GM23338 (cell line): ENCODE data around the gene TMEM144. TPM values are rescaled to one million over a fixed set of nuclear protein-coding genes. Genes with fewer than 3 reads are reported as not detected.

ENCODE experiments used
- ATAC-seq: fragments of 200-7000 bp; cut with Tn5 transposase; 3 replicates; pipeline ENCODE4 v1.9.1; 2020
- DNase-seq: peaks from one replicate; pipeline ENCODE4 v3.0.0-alpha.2; 2015; ENCODE audit warnings: low spot score
- H2AFZ ChIP-seq: fragments of 200-600 bp; sonication (generic); 2 replicates; pipeline ENCODE4 v1.8.0; 2016; ENCODE audit warnings: antibody characterized with exemption, mild to moderate bottlenecking, moderate library complexity
- H3F3A ChIP-seq: fragments of 200-600 bp; sonication (generic); replicated peaks from 2 replicates; pipeline ENCODE4 v1.8.0; 2017; ENCODE audit warnings: antibody characterized with exemption, mixed run types, low read depth
- H3K27ac ChIP-seq: fragments of 200-600 bp; sonication (generic); 2 replicates; pipeline ENCODE4 v1.6.1; 2016; ENCODE audit warnings: low read depth
- H3K27me3 ChIP-seq: fragments of 200-600 bp; sonication (generic); 2 replicates; pipeline ENCODE4 v1.8.0; 2016; ENCODE audit warnings: mild to moderate bottlenecking, mixed run types, moderate library complexity; ENCODE audit not compliant: insufficient read depth
- H3K36me3 ChIP-seq: fragments of 200-600 bp; sonication (generic); 2 replicates; pipeline ENCODE4 v1.8.0; 2016; ENCODE audit warnings: mild to moderate bottlenecking; ENCODE audit not compliant: insufficient read depth
- H3K4me1 ChIP-seq: fragments of 200-600 bp; sonication (generic); 2 replicates; pipeline ENCODE4 v1.8.0; 2016; ENCODE audit warnings: mild to moderate bottlenecking, moderate library complexity; ENCODE audit not compliant: insufficient read depth
- H3K4me2 ChIP-seq: fragments of 200-600 bp; sonication (generic); 2 replicates; pipeline ENCODE4 v1.7.1; 2017; ENCODE audit warnings: mixed run types
- H3K4me3 ChIP-seq: fragments of 200-600 bp; sonication (generic); 2 replicates; pipeline ENCODE4 v1.6.1; 2016; ENCODE audit warnings: mixed run types
- H3K79me2 ChIP-seq: fragments of 200-600 bp; sonication (generic); replicated peaks from 2 replicates; pipeline ENCODE4 v1.8.0; 2017; ENCODE audit warnings: mild to moderate bottlenecking; ENCODE audit not compliant: insufficient read depth
- H3K9me2 ChIP-seq: fragments of 200-600 bp; sonication (generic); 2 replicates; pipeline ENCODE4 v1.8.0; 2017; ENCODE audit not compliant: insufficient read depth
- H4K20me1 ChIP-seq: fragments of 200-600 bp; sonication (generic); replicated peaks from 2 replicates; pipeline ENCODE4 v1.8.0; 2017; ENCODE audit warnings: mild to moderate bottlenecking; ENCODE audit not compliant: insufficient read depth
- H3K27ac Mint-ChIP-seq: 2 replicates; pipeline ENCODE4 v1.8.0; 2020; ENCODE audit warnings: inconsistent platforms, mild to moderate bottlenecking, moderate library complexity, mixed read lengths
- H3K27me3 Mint-ChIP-seq: 3 replicates; pipeline ENCODE4 v1.8.0; 2022; ENCODE audit warnings: low read depth, mild to moderate bottlenecking, moderate library complexity, mixed read lengths, inconsistent platforms; ENCODE audit not compliant: insufficient read depth, poor library complexity
- H3K36me3 Mint-ChIP-seq: 3 replicates; pipeline ENCODE4 v1.8.0; 2021; ENCODE audit warnings: low read depth, mild to moderate bottlenecking, inconsistent platforms, moderate library complexity, mixed read lengths
- H3K4me1 Mint-ChIP-seq: 3 replicates; pipeline ENCODE4 v1.8.0; 2020; ENCODE audit warnings: mild to moderate bottlenecking, inconsistent platforms, mixed read lengths
- H3K4me3 Mint-ChIP-seq: 3 replicates; pipeline ENCODE4 v1.8.0; 2021; ENCODE audit warnings: moderate library complexity, mild to moderate bottlenecking, inconsistent platforms, mixed read lengths
- H3K9me3 Mint-ChIP-seq: 3 replicates; pipeline ENCODE4 v1.8.0; 2020; ENCODE audit warnings: moderate library complexity, mild to moderate bottlenecking, inconsistent platforms, mixed read lengths
- CREB1 ChIP-seq: fragments of 250-450 bp; sonication (Bioruptor Pico); IDR thresholded peaks from 2 replicates; pipeline ENCODE4 v1.5.0; 2020; ENCODE audit warnings: low read depth, mild to moderate bottlenecking, moderate library complexity
- EZH2 ChIP-seq: fragments of 200-600 bp; sonication (generic); IDR thresholded peaks from one replicate; pipeline ENCODE4 v1.8.0; 2017; ENCODE audit warnings: antibody characterized with exemption, mild to moderate bottlenecking, low read depth; ENCODE audit not compliant: unreplicated experiment
- EZH2phosphoT487 ChIP-seq: fragments of 200-600 bp; sonication (generic); IDR thresholded peaks from one replicate; pipeline ENCODE4 v1.8.1; 2018; ENCODE audit warnings: antibody characterized with exemption; ENCODE audit not compliant: unreplicated experiment
- JUNB ChIP-seq: IDR thresholded peaks from one replicate; pipeline ENCODE4 v1.6.1; 2016; ENCODE audit warnings: antibody characterized with exemption; ENCODE audit not compliant: unreplicated experiment
- NANOG ChIP-seq: IDR thresholded peaks from 2 replicates; pipeline ENCODE4 v1.6.1; 2016; ENCODE audit warnings: antibody characterized with exemption, borderline replicate concordance
- POLR2AphosphoS5 ChIP-seq: IDR thresholded peaks from 2 replicates; pipeline ENCODE4 v1.6.1; 2016; ENCODE audit warnings: antibody characterized with exemption, low read depth
- STAT1 ChIP-seq: IDR thresholded peaks from one replicate; pipeline ENCODE4 v1.6.1; 2016; ENCODE audit warnings: antibody characterized with exemption; ENCODE audit not compliant: unreplicated experiment
- ZNF114 ChIP-seq: fragments of 250-450 bp; sonication (Bioruptor Pico); IDR thresholded peaks from 2 replicates; pipeline ENCODE4 v1.5.0; 2020; ENCODE audit warnings: mild to moderate bottlenecking, moderate library complexity
- ZNF331 ChIP-seq: fragments of 250-450 bp; sonication (Bioruptor Pico); IDR thresholded peaks from 2 replicates; pipeline ENCODE4 v1.5.0; 2020; ENCODE audit warnings: low read depth, mild to moderate bottlenecking, moderate library complexity
- polyA plus RNA-seq: library from polyadenylated mRNA; unstranded; fragments of >200 nt; fragmentation: Nextera tagmentation; extraction: Ambion mirVana; gene quantifications from 2 replicates; pipeline ENCODE4 v1.2.1, GENCODE V29; 2016
- total RNA-seq: library from RNA; depleted of rRNA; stranded (reverse); fragments of >200 nt; shearing (Covaris generic); gene quantifications from 2 replicates; pipeline ENCODE4 v1.2.3, GENCODE V29; 2014
- TF ChIP-seq, protein P1 (sequence below): IDR thresholded peaks from 2 replicates; pipeline ENCODE4 v1.6.1; 2016; ENCODE audit warnings: antibody characterized with exemption
- TF ChIP-seq, protein P2 (sequence below): IDR thresholded peaks from one replicate; pipeline ENCODE4 v1.6.1; 2018; ENCODE audit warnings: antibody characterized with exemption; ENCODE audit not compliant: unreplicated experiment
- TF ChIP-seq, protein P3 (sequence below): fragments of 250-450 bp; sonication (Bioruptor Pico); IDR thresholded peaks from 2 replicates; pipeline ENCODE4 v1.5.0; 2020; ENCODE audit warnings: mild to moderate bottlenecking, moderate library complexity
- TF ChIP-seq, protein P4 (sequence below), 2 experiments: fragments of 200-600 bp in 1 of 2; sonication (generic) in 1 of 2; conservative IDR thresholded peaks; 2 replicates each; pipeline versions ENCODE4 v1.5.1 to v1.6.1; 2016 to 2017; ENCODE audit warnings: antibody characterized with exemption in 2 of 2, low read depth in 2 of 2, mild to moderate bottlenecking in 2 of 2, moderate library complexity in 1 of 2

Gene TMEM144
- total and polyA plus RNA-seq, 2 experiments from 2014 or later: 1.3 to 1.7 TPM

DNA sequence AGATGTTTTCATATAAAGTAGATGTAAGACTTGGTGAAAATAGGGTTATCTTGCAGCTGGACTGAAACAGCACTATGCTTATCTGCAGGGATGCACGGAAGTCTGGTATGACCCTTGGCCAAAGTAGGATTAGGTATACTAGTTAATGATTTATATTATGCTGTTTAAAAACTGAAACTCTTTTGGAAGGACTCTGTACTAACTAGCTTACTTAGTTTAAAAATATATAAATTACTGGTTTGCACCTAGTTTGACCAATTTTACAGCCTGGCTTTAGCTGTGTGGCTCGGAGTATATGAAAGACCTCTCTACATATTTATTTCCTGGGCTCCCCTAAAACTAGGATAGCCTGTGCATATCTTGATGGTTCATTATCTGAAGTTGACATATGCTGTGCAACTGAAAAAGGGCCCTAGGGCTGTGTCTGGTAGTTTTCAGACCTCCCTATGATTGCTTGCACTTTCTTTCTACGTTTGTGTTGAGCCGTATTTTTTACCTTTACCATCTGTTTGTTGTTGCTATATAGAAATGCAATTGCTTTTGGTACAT lies 89.2 kb downstream of the TMEM144 start:
- H3K27me3 ChIP-seq: no peaks in the 10 kb centered on the region
- 0 out of 3 replicates have a peak, but pooled peaks cover 5% of the 10 kb centered on the region for H3K4me1 Mint-ChIP-seq
- H3K27me3 Mint-ChIP-seq: no peaks in the 10 kb centered on the region
- H4K20me1 ChIP-seq: no peaks in the 10 kb centered on the region
- no peak overlapping the region for H3K4me2 ChIP-seq
- H3K27ac Mint-ChIP-seq: no peak overlapping the region
- no peak overlapping the region for H3K4me3 ChIP-seq
- no peaks in the 10 kb centered on the region; the same call in 1 of the 2 replicates for H3K9me2 ChIP-seq
- H3K9me3 Mint-ChIP-seq: peaks cover 17% of the 10 kb centered on the region
- H3K79me2 ChIP-seq: no peaks in the 10 kb centered on the region
- H3K36me3 ChIP-seq: no peaks in the 10 kb centered on the region
- H2AFZ ChIP-seq: no peak overlapping the region
- H3K36me3 Mint-ChIP-seq: peaks cover 14% of the 10 kb centered on the region; the same call in 2 of the 3 replicates
- H3K4me3 Mint-ChIP-seq: no peak overlapping the region
- no peak for DNase-seq
- H3K4me1 ChIP-seq: no peaks in the 10 kb centered on the region
- H3F3A ChIP-seq: no peaks in the 10 kb centered on the region
- H3K27ac ChIP-seq: no peak overlapping the region
- TF ChIP-seq, protein P1, sequence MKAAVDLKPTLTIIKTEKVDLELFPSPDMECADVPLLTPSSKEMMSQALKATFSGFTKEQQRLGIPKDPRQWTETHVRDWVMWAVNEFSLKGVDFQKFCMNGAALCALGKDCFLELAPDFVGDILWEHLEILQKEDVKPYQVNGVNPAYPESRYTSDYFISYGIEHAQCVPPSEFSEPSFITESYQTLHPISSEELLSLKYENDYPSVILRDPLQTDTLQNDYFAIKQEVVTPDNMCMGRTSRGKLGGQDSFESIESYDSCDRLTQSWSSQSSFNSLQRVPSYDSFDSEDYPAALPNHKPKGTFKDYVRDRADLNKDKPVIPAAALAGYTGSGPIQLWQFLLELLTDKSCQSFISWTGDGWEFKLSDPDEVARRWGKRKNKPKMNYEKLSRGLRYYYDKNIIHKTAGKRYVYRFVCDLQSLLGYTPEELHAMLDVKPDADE: no peak
- TF ChIP-seq, protein P2, sequence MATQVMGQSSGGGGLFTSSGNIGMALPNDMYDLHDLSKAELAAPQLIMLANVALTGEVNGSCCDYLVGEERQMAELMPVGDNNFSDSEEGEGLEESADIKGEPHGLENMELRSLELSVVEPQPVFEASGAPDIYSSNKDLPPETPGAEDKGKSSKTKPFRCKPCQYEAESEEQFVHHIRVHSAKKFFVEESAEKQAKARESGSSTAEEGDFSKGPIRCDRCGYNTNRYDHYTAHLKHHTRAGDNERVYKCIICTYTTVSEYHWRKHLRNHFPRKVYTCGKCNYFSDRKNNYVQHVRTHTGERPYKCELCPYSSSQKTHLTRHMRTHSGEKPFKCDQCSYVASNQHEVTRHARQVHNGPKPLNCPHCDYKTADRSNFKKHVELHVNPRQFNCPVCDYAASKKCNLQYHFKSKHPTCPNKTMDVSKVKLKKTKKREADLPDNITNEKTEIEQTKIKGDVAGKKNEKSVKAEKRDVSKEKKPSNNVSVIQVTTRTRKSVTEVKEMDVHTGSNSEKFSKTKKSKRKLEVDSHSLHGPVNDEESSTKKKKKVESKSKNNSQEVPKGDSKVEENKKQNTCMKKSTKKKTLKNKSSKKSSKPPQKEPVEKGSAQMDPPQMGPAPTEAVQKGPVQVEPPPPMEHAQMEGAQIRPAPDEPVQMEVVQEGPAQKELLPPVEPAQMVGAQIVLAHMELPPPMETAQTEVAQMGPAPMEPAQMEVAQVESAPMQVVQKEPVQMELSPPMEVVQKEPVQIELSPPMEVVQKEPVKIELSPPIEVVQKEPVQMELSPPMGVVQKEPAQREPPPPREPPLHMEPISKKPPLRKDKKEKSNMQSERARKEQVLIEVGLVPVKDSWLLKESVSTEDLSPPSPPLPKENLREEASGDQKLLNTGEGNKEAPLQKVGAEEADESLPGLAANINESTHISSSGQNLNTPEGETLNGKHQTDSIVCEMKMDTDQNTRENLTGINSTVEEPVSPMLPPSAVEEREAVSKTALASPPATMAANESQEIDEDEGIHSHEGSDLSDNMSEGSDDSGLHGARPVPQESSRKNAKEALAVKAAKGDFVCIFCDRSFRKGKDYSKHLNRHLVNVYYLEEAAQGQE: no peak
- TF ChIP-seq ZNF114 (CRISPR knock-in tag): no peak
- TF ChIP-seq, protein P3, sequence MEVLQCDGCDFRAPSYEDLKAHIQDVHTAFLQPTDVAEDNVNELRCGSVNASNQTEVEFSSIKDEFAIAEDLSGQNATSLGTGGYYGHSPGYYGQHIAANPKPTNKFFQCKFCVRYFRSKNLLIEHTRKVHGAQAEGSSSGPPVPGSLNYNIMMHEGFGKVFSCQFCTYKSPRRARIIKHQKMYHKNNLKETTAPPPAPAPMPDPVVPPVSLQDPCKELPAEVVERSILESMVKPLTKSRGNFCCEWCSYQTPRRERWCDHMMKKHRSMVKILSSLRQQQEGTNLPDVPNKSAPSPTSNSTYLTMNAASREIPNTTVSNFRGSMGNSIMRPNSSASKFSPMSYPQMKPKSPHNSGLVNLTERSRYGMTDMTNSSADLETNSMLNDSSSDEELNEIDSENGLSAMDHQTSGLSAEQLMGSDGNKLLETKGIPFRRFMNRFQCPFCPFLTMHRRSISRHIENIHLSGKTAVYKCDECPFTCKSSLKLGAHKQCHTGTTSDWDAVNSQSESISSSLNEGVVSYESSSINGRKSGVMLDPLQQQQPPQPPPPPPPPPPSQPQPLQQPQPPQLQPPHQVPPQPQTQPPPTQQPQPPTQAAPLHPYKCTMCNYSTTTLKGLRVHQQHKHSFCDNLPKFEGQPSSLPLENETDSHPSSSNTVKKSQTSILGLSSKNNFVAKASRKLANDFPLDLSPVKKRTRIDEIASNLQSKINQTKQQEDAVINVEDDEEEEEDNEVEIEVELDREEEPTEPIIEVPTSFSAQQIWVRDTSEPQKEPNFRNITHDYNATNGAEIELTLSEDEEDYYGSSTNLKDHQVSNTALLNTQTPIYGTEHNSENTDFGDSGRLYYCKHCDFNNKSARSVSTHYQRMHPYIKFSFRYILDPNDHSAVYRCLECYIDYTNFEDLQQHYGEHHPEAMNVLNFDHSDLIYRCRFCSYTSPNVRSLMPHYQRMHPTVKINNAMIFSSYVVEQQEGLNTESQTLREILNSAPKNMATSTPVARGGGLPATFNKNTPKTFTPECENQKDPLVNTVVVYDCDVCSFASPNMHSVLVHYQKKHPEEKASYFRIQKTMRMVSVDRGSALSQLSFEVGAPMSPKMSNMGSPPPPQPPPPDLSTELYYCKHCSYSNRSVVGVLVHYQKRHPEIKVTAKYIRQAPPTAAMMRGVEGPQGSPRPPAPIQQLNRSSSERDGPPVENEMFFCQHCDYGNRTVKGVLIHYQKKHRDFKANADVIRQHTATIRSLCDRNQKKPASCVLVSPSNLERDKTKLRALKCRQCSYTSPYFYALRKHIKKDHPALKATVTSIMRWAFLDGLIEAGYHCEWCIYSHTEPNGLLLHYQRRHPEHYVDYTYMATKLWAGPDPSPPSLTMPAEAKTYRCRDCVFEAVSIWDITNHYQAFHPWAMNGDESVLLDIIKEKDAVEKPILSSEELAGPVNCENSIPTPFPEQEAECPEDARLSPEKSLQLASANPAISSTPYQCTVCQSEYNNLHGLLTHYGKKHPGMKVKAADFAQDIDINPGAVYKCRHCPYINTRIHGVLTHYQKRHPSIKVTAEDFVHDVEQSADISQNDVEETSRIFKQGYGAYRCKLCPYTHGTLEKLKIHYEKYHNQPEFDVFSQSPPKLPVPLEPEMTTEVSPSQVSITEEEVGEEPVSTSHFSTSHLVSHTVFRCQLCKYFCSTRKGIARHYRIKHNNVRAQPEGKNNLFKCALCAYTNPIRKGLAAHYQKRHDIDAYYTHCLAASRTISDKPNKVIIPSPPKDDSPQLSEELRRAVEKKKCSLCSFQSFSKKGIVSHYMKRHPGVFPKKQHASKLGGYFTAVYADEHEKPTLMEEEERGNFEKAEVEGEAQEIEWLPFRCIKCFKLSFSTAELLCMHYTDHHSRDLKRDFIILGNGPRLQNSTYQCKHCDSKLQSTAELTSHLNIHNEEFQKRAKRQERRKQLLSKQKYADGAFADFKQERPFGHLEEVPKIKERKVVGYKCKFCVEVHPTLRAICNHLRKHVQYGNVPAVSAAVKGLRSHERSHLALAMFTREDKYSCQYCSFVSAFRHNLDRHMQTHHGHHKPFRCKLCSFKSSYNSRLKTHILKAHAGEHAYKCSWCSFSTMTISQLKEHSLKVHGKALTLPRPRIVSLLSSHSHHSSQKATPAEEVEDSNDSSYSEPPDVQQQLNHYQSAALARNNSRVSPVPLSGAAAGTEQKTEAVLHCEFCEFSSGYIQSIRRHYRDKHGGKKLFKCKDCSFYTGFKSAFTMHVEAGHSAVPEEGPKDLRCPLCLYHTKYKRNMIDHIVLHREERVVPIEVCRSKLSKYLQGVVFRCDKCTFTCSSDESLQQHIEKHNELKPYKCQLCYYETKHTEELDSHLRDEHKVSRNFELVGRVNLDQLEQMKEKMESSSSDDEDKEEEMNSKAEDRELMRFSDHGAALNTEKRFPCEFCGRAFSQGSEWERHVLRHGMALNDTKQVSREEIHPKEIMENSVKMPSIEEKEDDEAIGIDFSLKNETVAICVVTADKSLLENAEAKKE: no peak
- TF ChIP-seq, protein P4, sequence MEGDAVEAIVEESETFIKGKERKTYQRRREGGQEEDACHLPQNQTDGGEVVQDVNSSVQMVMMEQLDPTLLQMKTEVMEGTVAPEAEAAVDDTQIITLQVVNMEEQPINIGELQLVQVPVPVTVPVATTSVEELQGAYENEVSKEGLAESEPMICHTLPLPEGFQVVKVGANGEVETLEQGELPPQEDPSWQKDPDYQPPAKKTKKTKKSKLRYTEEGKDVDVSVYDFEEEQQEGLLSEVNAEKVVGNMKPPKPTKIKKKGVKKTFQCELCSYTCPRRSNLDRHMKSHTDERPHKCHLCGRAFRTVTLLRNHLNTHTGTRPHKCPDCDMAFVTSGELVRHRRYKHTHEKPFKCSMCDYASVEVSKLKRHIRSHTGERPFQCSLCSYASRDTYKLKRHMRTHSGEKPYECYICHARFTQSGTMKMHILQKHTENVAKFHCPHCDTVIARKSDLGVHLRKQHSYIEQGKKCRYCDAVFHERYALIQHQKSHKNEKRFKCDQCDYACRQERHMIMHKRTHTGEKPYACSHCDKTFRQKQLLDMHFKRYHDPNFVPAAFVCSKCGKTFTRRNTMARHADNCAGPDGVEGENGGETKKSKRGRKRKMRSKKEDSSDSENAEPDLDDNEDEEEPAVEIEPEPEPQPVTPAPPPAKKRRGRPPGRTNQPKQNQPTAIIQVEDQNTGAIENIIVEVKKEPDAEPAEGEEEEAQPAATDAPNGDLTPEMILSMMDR (conservative IDR thresholded peaks at IDR 0.05; ENCODE audit: low read depth in 2 of 2): no peak
- no peak for TF ChIP-seq NANOG
- no peak for TF ChIP-seq JUNB
- TF ChIP-seq STAT1: no peak
- TF ChIP-seq EZH2: no peak
- TF ChIP-seq ZNF331: no peak
- TF ChIP-seq EZH2phosphoT487: no peak
- no peak for TF ChIP-seq POLR2AphosphoS5
- TF ChIP-seq CREB1 (CRISPR knock-in tag): no peak
- no peak for ATAC-seq
